Measurements from ENCODE around the gene TBCB. TPM values are rescaled to one million over a fixed set of nuclear protein-coding genes. Genes with fewer than 3 reads are reported as not detected.

The TBCB gene
- total RNA-seq, 1 experiment from 2014 or later: 158 TPM

- no peak overlapping the region for H3K27ac ChIP-seq (ENCODE audit: low read depth, low read length, poor library complexity, severe bottlenecking)
- POLR2A ChIA-PET (ENCODE audit: low non-redundant PET): no interaction called here
- intact Hi-C loops (cut with micrococcal nuclease; ENCODE audit: unreplicated experiment): no loop called here
- no TSS peak for BruUV-seq (replicated peaks)
- TF ChIP-seq EZH2 (IDR thresholded peaks at IDR 0.05; ENCODE audit: borderline replicate concordance, low read depth, low read length, poor library complexity, severe bottlenecking): no peak
- TF ChIP-seq CTCF (conservative IDR thresholded peaks at IDR 0.05; ENCODE audit: low read depth, low read length): no peak
- H3K9me3 ChIP-seq (ENCODE audit: low read depth, low read length, poor library complexity, severe bottlenecking): no peaks in the 10 kb centered on the region
- no peak for DNase-seq (ENCODE audit: low spot score)
- H3K27me3 ChIP-seq (replicated peaks; ENCODE audit: insufficient read depth, low read depth, low read length, poor library complexity): no peaks in the 10 kb centered on the region
- CTCF ChIA-PET: interaction anchor here (0.6 kb wide), 1 partner anchor 41 kb away, joined by 5 read pairs; no protein-coding TSS in a partner anchor
- peaks cover 20% of the 10 kb centered on the region for H3K36me3 ChIP-seq (ENCODE audit: insufficient read depth, low read length, poor library complexity, severe bottlenecking)
- H3K4me3 ChIP-seq (ENCODE audit: low read depth, low read length, poor library complexity, severe bottlenecking): no peak overlapping the region
- H3K4me1 ChIP-seq (ENCODE audit: insufficient read depth, low read length, poor library complexity, severe bottlenecking): no peaks in the 10 kb centered on the region
These were observed 37.9 kb downstream of the TBCB start for GRCh38 chr19:36153126-36153525.

GRCh38 chr19:36160821-36161596 is 45.7 kb downstream of the TBCB start:
- no TSS peak for BruUV-seq (replicated peaks)
- intact Hi-C loops (cut with micrococcal nuclease; ENCODE audit: unreplicated experiment): no loop called here
- H3K4me3 ChIP-seq (ENCODE audit: low read depth, low read length, poor library complexity, severe bottlenecking): no peak overlapping the region
- H3K36me3 ChIP-seq (ENCODE audit: insufficient read depth, low read length, poor library complexity, severe bottlenecking): no peaks in the 10 kb centered on the region
- TF ChIP-seq CTCF (conservative IDR thresholded peaks at IDR 0.05; ENCODE audit: low read depth, low read length) (no peak), EZH2 (IDR thresholded peaks at IDR 0.05; ENCODE audit: borderline replicate concordance, low read depth, low read length, poor library complexity, severe bottlenecking) (no peak)
- no peaks in the 10 kb centered on the region for H3K4me1 ChIP-seq (ENCODE audit: insufficient read depth, low read length, poor library complexity, severe bottlenecking)
- ChIA-PET CTCF (no interaction called here), POLR2A (ENCODE audit: low non-redundant PET) (no interaction called here)
- DNase-seq (ENCODE audit: low spot score): no peak
- no peaks in the 10 kb centered on the region for H3K27me3 ChIP-seq (replicated peaks; ENCODE audit: insufficient read depth, low read depth, low read length, poor library complexity)
- no peaks in the 10 kb centered on the region for H3K9me3 ChIP-seq (ENCODE audit: low read depth, low read length, poor library complexity, severe bottlenecking)
- H3K27ac ChIP-seq (ENCODE audit: low read depth, low read length, poor library complexity, severe bottlenecking): no peak overlapping the region

- ChIA-PET CTCF (no interaction called here), POLR2A (ENCODE audit: low non-redundant PET) (no interaction called here)
- H3K4me3 ChIP-seq (ENCODE audit: low read depth, low read length, poor library complexity, severe bottlenecking): no peak overlapping the region
- H3K36me3 ChIP-seq (ENCODE audit: insufficient read depth, low read length, poor library complexity, severe bottlenecking): no peaks in the 10 kb centered on the region
- no peaks in the 10 kb centered on the region for H3K9me3 ChIP-seq (ENCODE audit: low read depth, low read length, poor library complexity, severe bottlenecking)
- peaks cover 2% of the 10 kb centered on the region for H3K4me1 ChIP-seq (ENCODE audit: insufficient read depth, low read length, poor library complexity, severe bottlenecking)
- intact Hi-C loops (cut with micrococcal nuclease; ENCODE audit: unreplicated experiment): no loop called here
- DNase-seq (ENCODE audit: low spot score): no peak
- BruUV-seq (replicated peaks): no TSS peak
- H3K27ac ChIP-seq (ENCODE audit: low read depth, low read length, poor library complexity, severe bottlenecking): no peak overlapping the region
- no peaks in the 10 kb centered on the region for H3K27me3 ChIP-seq (replicated peaks; ENCODE audit: insufficient read depth, low read depth, low read length, poor library complexity)
- no peak for TF ChIP-seq EZH2 (IDR thresholded peaks at IDR 0.05; ENCODE audit: borderline replicate concordance, low read depth, low read length, poor library complexity, severe bottlenecking)
- TF ChIP-seq CTCF (conservative IDR thresholded peaks at IDR 0.05; ENCODE audit: low read depth, low read length): no peak
These were observed 48.5 kb downstream of the TBCB start for GRCh38 chr19:36163813-36164212.
